ENCODE measurements around the gene RNF157. TPM values are rescaled to one million over a fixed set of nuclear protein-coding genes. Genes with fewer than 3 reads are reported as not detected.

Gene RNF157
- total and polyA plus RNA-seq, 2 of the 13 experiments (the other 11 are each of a cell fraction or from before 2014, with no cell fraction given): 0.44 to 1.5 TPM

DNA sequence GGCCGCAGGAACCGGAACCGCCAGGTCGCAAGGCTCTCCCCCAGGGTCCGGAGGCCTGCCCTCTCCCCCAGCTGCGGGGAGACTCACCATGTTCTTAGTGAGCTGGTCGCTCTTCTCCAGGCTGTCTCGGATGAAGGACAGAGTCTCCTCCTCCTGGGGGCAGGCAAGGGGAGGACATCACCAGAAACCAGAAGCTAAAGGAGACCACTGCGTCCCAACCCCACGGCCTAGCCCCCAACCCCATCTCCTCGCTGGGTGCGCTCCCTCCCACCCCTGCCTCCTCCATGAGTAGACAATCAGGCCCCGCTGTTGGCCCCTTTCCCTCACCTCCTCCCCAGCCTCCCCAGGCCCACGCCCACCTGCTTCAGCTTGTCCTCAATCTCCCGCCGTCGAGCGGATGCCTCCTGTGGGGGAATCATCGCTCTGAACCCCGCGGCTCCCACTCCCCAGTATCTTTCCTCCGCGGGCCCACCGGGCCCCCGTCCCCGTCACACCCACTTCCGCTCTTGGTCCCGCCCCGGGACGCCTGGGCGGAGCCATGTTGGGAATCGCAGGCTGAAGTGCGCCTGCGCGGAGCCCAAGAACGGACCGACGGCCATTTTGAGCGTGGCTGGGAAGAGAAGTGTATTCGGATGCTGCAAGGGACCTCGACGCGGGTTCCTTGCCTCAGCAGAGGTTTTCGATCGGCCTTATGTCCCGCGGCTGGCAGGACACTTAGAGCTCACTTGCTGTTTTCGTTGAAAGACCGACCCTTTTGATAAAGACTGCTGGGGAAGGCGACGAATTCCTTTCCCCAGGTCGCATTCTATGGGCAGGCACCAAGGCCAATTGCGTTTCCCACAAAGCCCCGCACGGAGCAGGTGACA is 136.8 kb downstream of the RNF157 start, which contains the start of gene EXOC7 (continued):
- TF ChIP-seq, protein P1, sequence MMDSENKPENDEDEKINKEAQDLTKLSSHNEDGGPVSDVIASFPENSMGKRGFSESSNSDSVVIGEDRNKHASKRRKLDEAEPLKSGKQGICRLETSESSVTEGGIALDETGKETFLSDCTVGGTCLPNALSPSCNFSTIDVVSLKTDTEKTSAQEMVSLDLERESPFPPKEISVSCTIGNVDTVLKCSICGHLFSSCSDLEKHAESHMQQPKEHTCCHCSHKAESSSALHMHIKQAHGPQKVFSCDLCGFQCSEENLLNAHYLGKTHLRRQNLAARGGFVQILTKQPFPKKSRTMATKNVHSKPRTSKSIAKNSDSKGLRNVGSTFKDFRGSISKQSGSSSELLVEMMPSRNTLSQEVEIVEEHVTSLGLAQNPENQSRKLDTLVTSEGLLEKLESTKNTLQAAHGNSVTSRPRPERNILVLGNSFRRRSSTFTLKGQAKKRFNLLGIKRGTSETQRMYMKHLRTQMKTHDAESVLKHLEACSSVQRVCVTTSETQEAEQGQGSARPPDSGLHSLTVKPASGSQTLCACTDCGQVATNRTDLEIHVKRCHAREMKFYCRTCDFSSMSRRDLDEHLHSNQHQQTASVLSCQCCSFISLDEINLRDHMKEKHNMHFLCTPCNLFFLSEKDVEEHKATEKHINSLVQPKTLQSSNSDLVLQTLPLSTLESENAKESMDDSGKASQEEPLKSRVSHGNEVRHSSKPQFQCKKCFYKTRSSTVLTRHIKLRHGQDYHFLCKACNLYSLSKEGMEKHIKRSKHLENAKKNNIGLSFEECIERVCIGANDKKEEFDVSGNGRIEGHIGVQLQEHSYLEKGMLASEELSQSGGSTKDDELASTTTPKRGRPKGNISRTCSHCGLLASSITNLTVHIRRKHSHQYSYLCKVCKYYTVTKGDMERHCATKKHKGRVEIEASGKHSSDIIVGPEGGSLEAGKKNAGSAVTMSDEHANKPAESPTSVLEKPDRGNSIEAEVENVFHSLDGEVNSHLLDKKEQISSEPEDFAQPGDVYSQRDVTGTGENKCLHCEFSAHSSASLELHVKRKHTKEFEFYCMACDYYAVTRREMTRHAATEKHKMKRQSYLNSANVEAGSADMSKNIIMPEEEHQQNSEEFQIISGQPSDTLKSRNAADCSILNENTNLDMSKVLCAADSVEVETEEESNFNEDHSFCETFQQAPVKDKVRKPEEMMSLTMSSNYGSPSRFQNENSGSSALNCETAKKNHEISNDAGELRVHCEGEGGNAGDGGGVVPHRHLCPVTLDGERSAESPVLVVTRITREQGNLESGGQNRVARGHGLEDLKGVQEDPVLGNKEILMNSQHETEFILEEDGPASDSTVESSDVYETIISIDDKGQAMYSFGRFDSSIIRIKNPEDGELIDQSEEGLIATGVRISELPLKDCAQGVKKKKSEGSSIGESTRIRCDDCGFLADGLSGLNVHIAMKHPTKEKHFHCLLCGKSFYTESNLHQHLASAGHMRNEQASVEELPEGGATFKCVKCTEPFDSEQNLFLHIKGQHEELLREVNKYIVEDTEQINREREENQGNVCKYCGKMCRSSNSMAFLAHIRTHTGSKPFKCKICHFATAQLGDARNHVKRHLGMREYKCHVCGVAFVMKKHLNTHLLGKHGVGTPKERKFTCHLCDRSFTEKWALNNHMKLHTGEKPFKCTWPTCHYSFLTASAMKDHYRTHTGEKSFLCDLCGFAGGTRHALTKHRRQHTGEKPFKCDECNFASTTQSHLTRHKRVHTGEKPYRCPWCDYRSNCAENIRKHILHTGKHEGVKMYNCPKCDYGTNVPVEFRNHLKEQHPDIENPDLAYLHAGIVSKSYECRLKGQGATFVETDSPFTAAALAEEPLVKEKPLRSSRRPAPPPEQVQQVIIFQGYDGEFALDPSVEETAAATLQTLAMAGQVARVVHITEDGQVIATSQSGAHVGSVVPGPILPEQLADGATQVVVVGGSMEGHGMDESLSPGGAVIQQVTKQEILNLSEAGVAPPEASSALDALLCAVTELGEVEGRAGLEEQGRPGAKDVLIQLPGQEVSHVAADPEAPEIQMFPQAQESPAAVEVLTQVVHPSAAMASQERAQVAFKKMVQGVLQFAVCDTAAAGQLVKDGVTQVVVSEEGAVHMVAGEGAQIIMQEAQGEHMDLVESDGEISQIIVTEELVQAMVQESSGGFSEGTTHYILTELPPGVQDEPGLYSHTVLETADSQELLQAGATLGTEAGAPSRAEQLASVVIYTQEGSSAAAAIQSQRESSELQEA (CRISPR knock-in tag; IDR thresholded peaks at IDR 0.05; ENCODE audit: not compliant biosample characterization): peak; percentile 95
- TF ChIP-seq, protein P2, sequence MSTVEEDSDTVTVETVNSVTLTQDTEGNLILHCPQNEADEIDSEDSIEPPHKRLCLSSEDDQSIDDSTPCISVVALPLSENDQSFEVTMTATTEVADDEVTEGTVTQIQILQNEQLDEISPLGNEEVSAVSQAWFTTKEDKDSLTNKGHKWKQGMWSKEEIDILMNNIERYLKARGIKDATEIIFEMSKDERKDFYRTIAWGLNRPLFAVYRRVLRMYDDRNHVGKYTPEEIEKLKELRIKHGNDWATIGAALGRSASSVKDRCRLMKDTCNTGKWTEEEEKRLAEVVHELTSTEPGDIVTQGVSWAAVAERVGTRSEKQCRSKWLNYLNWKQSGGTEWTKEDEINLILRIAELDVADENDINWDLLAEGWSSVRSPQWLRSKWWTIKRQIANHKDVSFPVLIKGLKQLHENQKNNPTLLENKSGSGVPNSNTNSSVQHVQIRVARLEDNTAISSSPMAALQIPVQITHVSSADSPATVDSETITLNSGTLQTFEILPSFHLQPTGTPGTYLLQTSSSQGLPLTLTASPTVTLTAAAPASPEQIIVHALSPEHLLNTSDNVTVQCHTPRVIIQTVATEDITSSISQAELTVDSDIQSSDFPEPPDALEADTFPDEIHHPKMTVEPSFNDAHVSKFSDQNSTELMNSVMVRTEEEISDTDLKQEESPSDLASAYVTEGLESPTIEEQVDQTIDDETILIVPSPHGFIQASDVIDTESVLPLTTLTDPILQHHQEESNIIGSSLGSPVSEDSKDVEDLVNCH (CRISPR knock-in tag; IDR thresholded peaks at IDR 0.05): no peak
- no peak for TF ChIP-seq KDM4B (CRISPR knock-in tag; IDR thresholded peaks at IDR 0.05)
- TF ChIP-seq ZSCAN21 (CRISPR knock-in tag; IDR thresholded peaks at IDR 0.05; ENCODE audit: borderline replicate concordance): no peak; the same call in 1 of the 2 replicates
- TF ChIP-seq KLF6 (CRISPR knock-in tag; IDR thresholded peaks at IDR 0.05): peak; percentile 33
- TF ChIP-seq, protein P3, sequence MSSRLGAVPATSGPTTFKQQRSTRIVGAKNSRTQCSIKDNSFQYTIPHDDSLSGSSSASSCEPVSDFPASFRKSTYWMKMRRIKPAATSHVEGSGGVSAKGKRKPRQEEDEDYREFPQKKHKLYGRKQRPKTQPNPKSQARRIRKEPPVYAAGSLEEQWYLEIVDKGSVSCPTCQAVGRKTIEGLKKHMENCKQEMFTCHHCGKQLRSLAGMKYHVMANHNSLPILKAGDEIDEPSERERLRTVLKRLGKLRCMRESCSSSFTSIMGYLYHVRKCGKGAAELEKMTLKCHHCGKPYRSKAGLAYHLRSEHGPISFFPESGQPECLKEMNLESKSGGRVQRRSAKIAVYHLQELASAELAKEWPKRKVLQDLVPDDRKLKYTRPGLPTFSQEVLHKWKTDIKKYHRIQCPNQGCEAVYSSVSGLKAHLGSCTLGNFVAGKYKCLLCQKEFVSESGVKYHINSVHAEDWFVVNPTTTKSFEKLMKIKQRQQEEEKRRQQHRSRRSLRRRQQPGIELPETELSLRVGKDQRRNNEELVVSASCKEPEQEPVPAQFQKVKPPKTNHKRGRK (CRISPR knock-in tag; IDR thresholded peaks at IDR 0.05): no peak
- no peak; the same call in 1 of the 2 replicates for TF ChIP-seq ZNF552 (CRISPR knock-in tag; IDR thresholded peaks at IDR 0.05; ENCODE audit: borderline replicate concordance)
- TF ChIP-seq NRL (CRISPR knock-in tag; IDR thresholded peaks at IDR 0.05; ENCODE audit: borderline replicate concordance): 0 out of 2 replicates have a peak, but pooled peaks have one; percentile 20
- TF ChIP-seq ZNF775 (CRISPR knock-in tag; IDR thresholded peaks at IDR 0.05; ENCODE audit: borderline replicate concordance): no peak; the same call in 1 of the 2 replicates
- TF ChIP-seq ZSCAN20 (CRISPR knock-in tag; IDR thresholded peaks at IDR 0.05; ENCODE audit: borderline replicate concordance): peak; percentile 23; the same call in 1 of the 2 replicates
- TF ChIP-seq, protein P4, sequence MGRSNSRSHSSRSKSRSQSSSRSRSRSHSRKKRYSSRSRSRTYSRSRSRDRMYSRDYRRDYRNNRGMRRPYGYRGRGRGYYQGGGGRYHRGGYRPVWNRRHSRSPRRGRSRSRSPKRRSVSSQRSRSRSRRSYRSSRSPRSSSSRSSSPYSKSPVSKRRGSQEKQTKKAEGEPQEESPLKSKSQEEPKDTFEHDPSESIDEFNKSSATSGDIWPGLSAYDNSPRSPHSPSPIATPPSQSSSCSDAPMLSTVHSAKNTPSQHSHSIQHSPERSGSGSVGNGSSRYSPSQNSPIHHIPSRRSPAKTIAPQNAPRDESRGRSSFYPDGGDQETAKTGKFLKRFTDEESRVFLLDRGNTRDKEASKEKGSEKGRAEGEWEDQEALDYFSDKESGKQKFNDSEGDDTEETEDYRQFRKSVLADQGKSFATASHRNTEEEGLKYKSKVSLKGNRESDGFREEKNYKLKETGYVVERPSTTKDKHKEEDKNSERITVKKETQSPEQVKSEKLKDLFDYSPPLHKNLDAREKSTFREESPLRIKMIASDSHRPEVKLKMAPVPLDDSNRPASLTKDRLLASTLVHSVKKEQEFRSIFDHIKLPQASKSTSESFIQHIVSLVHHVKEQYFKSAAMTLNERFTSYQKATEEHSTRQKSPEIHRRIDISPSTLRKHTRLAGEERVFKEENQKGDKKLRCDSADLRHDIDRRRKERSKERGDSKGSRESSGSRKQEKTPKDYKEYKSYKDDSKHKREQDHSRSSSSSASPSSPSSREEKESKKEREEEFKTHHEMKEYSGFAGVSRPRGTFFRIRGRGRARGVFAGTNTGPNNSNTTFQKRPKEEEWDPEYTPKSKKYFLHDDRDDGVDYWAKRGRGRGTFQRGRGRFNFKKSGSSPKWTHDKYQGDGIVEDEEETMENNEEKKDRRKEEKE (IDR thresholded peaks at IDR 0.05): no peak
